T-cell (primary cell): Measurements from ENCODE around the gene PPP4C. TPM values are rescaled to one million over a fixed set of nuclear protein-coding genes. Genes with fewer than 3 reads are reported as not detected.

Experiments
- ATAC-seq, 4 experiments: fragments of 200-7000 bp in 3 of 4; fragments of 150-1000 bp in 1 of 4; cut with Tn5 transposase; replicated peaks in 1 of 4; 1 replicate in 3 of 4; 2 replicates in 1 of 4; pipeline ENCODE4 v1.10.0; 2021; ENCODE audit warnings: moderate library complexity in 3 of 4, mild to moderate bottlenecking in 2 of 4, moderate number of reproducible peaks in 1 of 4
- CTCF ChIA-PET, 2 donors: fragments of 300-600 bp; sonication (Branson Sonifier 250); formaldehyde crosslinking; loops; one replicate each; lab custom pipeline; 2022; ENCODE audit warnings: antibody characterized with exemption in 2 of 2; lab: Charles Lee
- POLR2A ChIA-PET, 2 donors: fragments of 300-600 bp; sonication (Branson Sonifier 250); formaldehyde crosslinking; loops; one replicate each; lab custom pipeline; 2022; ENCODE audit warnings: antibody characterized with exemption in 2 of 2; lab: Charles Lee
- DNase-seq, 35 experiments: peaks; one replicate each; pipeline versions ENCODE4 v3.0.0 to v3.0.0-alpha.2; 2013 to 2023
- H3K27ac ChIP-seq: one replicate; pipeline ENCODE4 v1.5.1; 2013; ENCODE audit warnings: low read length
- H3K27me3 ChIP-seq, 2 experiments: replicated peaks in 1 of 2; 1 replicate in 1 of 2; 2 replicates in 1 of 2; pipeline versions ENCODE4 v1.6.1 to v1.7.0; 2013; ENCODE audit warnings: low read length in 1 of 2, mixed read lengths in 1 of 2; ENCODE audit not compliant: control insufficient read depth in 2 of 2, insufficient read depth in 2 of 2; ENCODE audit errors: extremely low read depth in 1 of 2
- H3K36me3 ChIP-seq, 2 donors: 1 replicate in 1 of 2; 2 replicates in 1 of 2; pipeline versions ENCODE4 v1.6.1 to v1.7.0; 2013; ENCODE audit warnings: low read length in 1 of 2; ENCODE audit not compliant: control insufficient read depth in 2 of 2, insufficient read depth in 1 of 2; ENCODE audit errors: extremely low read depth in 1 of 2
- H3K4me1 ChIP-seq, 2 experiments: 1 replicate in 1 of 2; 2 replicates in 1 of 2; pipeline versions ENCODE4 v1.6.1 to v1.7.0; 2013; ENCODE audit warnings: low read length in 2 of 2, mixed read lengths in 1 of 2; ENCODE audit not compliant: insufficient read depth in 2 of 2, control insufficient read depth in 1 of 2; ENCODE audit errors: extremely low read depth in 1 of 2
- H3K4me3 ChIP-seq, 2 donors: 1 replicate in 1 of 2; 2 replicates in 1 of 2; pipeline versions ENCODE4 v1.5.1 to v1.7.0; 2013; ENCODE audit warnings: mild to moderate bottlenecking in 2 of 2, low read length in 1 of 2, moderate library complexity in 1 of 2; ENCODE audit not compliant: control insufficient read depth in 1 of 2; ENCODE audit errors: extremely low read depth in 1 of 2
- H3K9me3 ChIP-seq: 2 replicates; pipeline ENCODE4 v1.7.0; 2013
- H3K27ac Mint-ChIP-seq, 2 donors: one replicate each; pipeline ENCODE4 v1.8.0; 2020 to 2021; ENCODE audit warnings: mild to moderate bottlenecking in 2 of 2, mixed read lengths in 2 of 2
- H3K27me3 Mint-ChIP-seq, 2 donors: one replicate each; pipeline ENCODE4 v1.8.0; 2021 to 2022; ENCODE audit warnings: mixed read lengths in 2 of 2
- H3K36me3 Mint-ChIP-seq: one replicate; pipeline ENCODE4 v1.8.0; 2021; ENCODE audit warnings: mixed read lengths
- H3K4me1 Mint-ChIP-seq, 3 donors: one replicate each; pipeline ENCODE4 v1.8.0; 2020 to 2022; ENCODE audit warnings: mixed read lengths in 3 of 3, mild to moderate bottlenecking in 1 of 3
- H3K4me3 Mint-ChIP-seq, 3 donors: one replicate each; pipeline ENCODE4 v1.8.0; 2020 to 2022; ENCODE audit warnings: mild to moderate bottlenecking in 3 of 3, mixed read lengths in 3 of 3, moderate library complexity in 3 of 3
- H3K9me3 Mint-ChIP-seq, 3 donors: one replicate each; pipeline ENCODE4 v1.8.0; 2020 to 2022; ENCODE audit warnings: mixed read lengths in 3 of 3
- WGBS: methylation state at CpG from one replicate; pipeline ENCODE4 v1.1.5; 2013; ENCODE audit warnings: missing lambda C conversion rate; ENCODE audit not compliant: insufficient coverage; 5-methylcytosine and 5-hydroxymethylcytosine counted together
- total RNA-seq, 35 experiments: library from RNA in 6 of 35; stranded (reverse) in 6 of 35; fragments of 120-200 nt in 1 of 35; gene quantifications; one replicate each; pipeline versions ENCODE4 v1.2.1 to v1.2.4 and lab custom pipeline; 2013 to 2026

Gene PPP4C
- total RNA-seq, 5 donors from 2014 or later (not counting 1 experiment from before 2014, with no cell fraction given) = 71.2 to 110 (median 97.9) TPM

GRCh38 chr16:30110661-30111060 lies 34.9 kb downstream of the PPP4C start:
- POLR2A ChIA-PET = no interaction called here
- DNase-seq = no peak
- no peak for ATAC-seq
- Mint-ChIP-seq H3K27ac (no peak overlapping the region), H3K4me1 (peaks cover 13 to 28% (median 20%) of the 10 kb centered on the region in 3 donors), H3K9me3 (no peaks in the 10 kb centered on the region), H3K27me3 (no peaks in the 10 kb centered on the region), H3K36me3 (peaks cover 9% of the 10 kb centered on the region), H3K4me3 (no peak overlapping the region)
- H3K27ac ChIP-seq = no peak overlapping the region
- no peaks in the 10 kb centered on the region for H3K27me3 ChIP-seq
- H3K4me1 ChIP-seq = peaks cover 0 to 33% of the 10 kb centered on the region in 2 experiments
- CTCF ChIA-PET = interaction anchor here in 1 of 2 donors (1.0 kb wide), 1 partner anchor 78 kb away, joined by 9 read pairs; no protein-coding TSS in a partner anchor
- no peak overlapping the region for H3K4me3 ChIP-seq
- peaks cover 12 to 22% of the 10 kb centered on the region in 2 donors for H3K36me3 ChIP-seq
- no peaks in the 10 kb centered on the region for H3K9me3 ChIP-seq
- WGBS = 100% methylated on average over 2 of the region's 7 CpGs

- H3K9me3 ChIP-seq = no peaks in the 10 kb centered on the region
- Mint-ChIP-seq H3K4me3 (no peak overlapping the region), H3K27me3 (no peaks in the 10 kb centered on the region), H3K4me1 (peaks cover 13 to 28% (median 20%) of the 10 kb centered on the region in 3 donors), H3K9me3 (no peaks in the 10 kb centered on the region), H3K36me3 (peaks cover 6% of the 10 kb centered on the region), H3K27ac (no peak overlapping the region)
- H3K27ac ChIP-seq = no peak overlapping the region
- WGBS = 79% methylated on average over 21 of the region's 29 CpGs
- DNase-seq = peak in 18 of 35 experiments; percentile 28 to 72 (median 37)
- no peak overlapping the region for H3K4me3 ChIP-seq
- ChIA-PET CTCF (interaction anchor here in 1 of 2 donors (0.5 to 0.7 kb wide), 2 partner anchors 22 to 391 kb away, joined by 3 to 4 read pairs; no protein-coding TSS in a partner anchor), POLR2A (interaction anchor here in 1 of 2 donors (0.6 kb wide), 1 partner anchor 603 kb away, joined by 4 read pairs; no protein-coding TSS in a partner anchor)
- peak; percentile 29 to 52 (median 38) for ATAC-seq
- H3K4me1 ChIP-seq = peaks cover 0 to 36% of the 10 kb centered on the region in 2 experiments
- H3K27me3 ChIP-seq = no peaks in the 10 kb centered on the region
- H3K36me3 ChIP-seq = peaks cover 15 to 30% of the 10 kb centered on the region in 2 donors
Observed at GRCh38 chr16:30112197-30113030, 36.6 kb downstream of the PPP4C start.

- H3K36me3 ChIP-seq = peaks cover 19 to 33% of the 10 kb centered on the region in 2 donors
- H3K4me1 ChIP-seq = peaks cover 0 to 36% of the 10 kb centered on the region in 2 experiments
- ATAC-seq = no peak
- no peaks in the 10 kb centered on the region for H3K27me3 ChIP-seq
- no peaks in the 10 kb centered on the region for H3K9me3 ChIP-seq
- Mint-ChIP-seq H3K27ac (peak within 1 kb of the TSS in 1 of 2 donors; percentile 77), H3K4me1 (peaks cover 13 to 28% (median 20%) of the 10 kb centered on the region in 3 donors), H3K36me3 (peaks cover 6% of the 10 kb centered on the region), H3K4me3 (no peak within 1 kb of the TSS), H3K9me3 (no peaks in the 10 kb centered on the region), H3K27me3 (no peaks in the 10 kb centered on the region)
- H3K27ac ChIP-seq = peak within 1 kb of the TSS; percentile 55
- DNase-seq = no peak
- CTCF ChIA-PET = no interaction called here
- WGBS = 95% methylated on average over 12 of the region's 20 CpGs
- POLR2A ChIA-PET = interaction anchor here in 1 of 2 donors (0.6 kb wide), 1 partner anchor 602 kb away, joined by 4 read pairs; no protein-coding TSS in a partner anchor
- no peak within 1 kb of the TSS for H3K4me3 ChIP-seq
Observed at GRCh38 chr16:30113031-30113710, 37.4 kb downstream of the PPP4C start, which contains the start of gene GDPD3. GDPD3 (minus strand) TSS chr16:30113537; CDS start chr16:30113478, 59 bp downstream.

GRCh38 chr16:30113711-30114333 lies 38.0 kb downstream of the PPP4C start:
- peak overlapping the region; percentile 55 for H3K27ac ChIP-seq
- Mint-ChIP-seq H3K27ac (peak overlapping the region in 1 of 2 donors; percentile 67), H3K36me3 (peaks cover 6% of the 10 kb centered on the region), H3K4me1 (peaks cover 13 to 28% (median 20%) of the 10 kb centered on the region in 3 donors), H3K27me3 (no peaks in the 10 kb centered on the region), H3K4me3 (no peak overlapping the region), H3K9me3 (no peaks in the 10 kb centered on the region)
- H3K4me1 ChIP-seq = peaks cover 0 to 36% of the 10 kb centered on the region in 2 experiments
- H3K9me3 ChIP-seq = no peaks in the 10 kb centered on the region
- DNase-seq = no peak
- no peak for ATAC-seq
- H3K36me3 ChIP-seq = peaks cover 20 to 37% of the 10 kb centered on the region in 2 donors
- 100% methylated on average over 3 of the region's 20 CpGs for WGBS
- ChIA-PET POLR2A (no interaction called here), CTCF (no interaction called here)
- no peak overlapping the region for H3K4me3 ChIP-seq
- no peaks in the 10 kb centered on the region for H3K27me3 ChIP-seq

GRCh38 chr16:30114411-30114810 lies 38.6 kb downstream of the PPP4C start:
- POLR2A ChIA-PET = no interaction called here
- no peaks in the 10 kb centered on the region for H3K27me3 ChIP-seq
- no peak overlapping the region for H3K4me3 ChIP-seq
- Mint-ChIP-seq H3K27ac (peak overlapping the region; percentile 61 to 79), H3K27me3 (no peaks in the 10 kb centered on the region), H3K36me3 (peaks cover 10% of the 10 kb centered on the region), H3K4me3 (no peak overlapping the region), H3K9me3 (no peaks in the 10 kb centered on the region), H3K4me1 (peaks cover 13 to 31% (median 21%) of the 10 kb centered on the region in 3 donors)
- H3K4me1 ChIP-seq = peaks cover 0 to 36% of the 10 kb centered on the region in 2 experiments
- no peaks in the 10 kb centered on the region for H3K9me3 ChIP-seq
- peak overlapping the region; percentile 55 for H3K27ac ChIP-seq
- no peak for DNase-seq
- WGBS = 97% methylated on average over 6 of the region's 11 CpGs
- no peak for ATAC-seq
- CTCF ChIA-PET = no interaction called here
- peaks cover 16 to 37% of the 10 kb centered on the region in 2 donors for H3K36me3 ChIP-seq
